ENCODE data around the gene CAMK1D.
A peak's percentile ranks its signal among the peaks of the same experiment; 100 is the strongest.

CAMK1D gene

DNA sequence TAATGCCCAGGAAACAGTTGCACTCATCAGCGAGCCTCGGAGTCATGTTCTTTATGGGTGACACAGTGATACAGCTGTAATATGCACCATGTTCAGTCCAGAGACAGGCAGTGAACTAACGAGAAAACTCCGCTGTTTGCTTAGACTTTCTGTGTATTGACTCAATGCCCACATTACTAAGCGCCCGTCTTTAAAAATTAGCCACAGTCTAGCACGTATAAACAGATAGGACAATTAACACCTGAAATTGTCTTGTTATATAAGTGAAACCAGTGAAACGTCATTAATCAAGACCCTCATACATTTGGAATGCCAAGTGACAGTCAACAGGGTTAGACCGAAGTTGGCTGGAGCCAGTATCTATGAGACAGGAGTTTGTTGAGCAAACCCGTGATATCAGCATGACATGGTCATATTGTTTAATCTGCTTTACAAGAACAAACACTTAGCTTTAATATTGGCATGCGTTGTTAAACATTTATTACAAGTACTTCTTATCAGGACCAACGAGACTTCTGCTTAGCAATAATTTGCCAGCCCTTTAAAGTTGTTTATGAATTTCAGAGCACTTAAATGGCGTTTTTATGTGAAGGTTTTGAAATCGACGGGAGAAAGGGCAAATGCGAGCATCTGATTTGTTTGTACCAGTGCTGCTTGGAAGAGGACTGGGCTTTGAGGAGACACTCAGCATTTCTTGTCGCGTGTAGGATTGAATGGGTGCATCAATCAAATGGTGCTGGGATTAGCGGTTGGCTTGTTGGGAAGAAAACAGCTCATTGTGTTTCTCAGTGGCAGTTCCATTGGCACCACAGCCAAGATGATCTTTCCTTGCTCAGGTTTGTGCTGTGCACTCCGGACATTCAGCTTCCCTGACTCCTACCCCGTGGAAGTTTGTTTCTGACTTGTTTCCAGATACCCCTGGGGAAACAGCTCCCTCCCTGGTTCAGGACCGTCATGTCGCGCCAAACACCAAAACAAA is 56.3 kb downstream of the CAMK1D start:
- DNase-seq = no peak

DNA sequence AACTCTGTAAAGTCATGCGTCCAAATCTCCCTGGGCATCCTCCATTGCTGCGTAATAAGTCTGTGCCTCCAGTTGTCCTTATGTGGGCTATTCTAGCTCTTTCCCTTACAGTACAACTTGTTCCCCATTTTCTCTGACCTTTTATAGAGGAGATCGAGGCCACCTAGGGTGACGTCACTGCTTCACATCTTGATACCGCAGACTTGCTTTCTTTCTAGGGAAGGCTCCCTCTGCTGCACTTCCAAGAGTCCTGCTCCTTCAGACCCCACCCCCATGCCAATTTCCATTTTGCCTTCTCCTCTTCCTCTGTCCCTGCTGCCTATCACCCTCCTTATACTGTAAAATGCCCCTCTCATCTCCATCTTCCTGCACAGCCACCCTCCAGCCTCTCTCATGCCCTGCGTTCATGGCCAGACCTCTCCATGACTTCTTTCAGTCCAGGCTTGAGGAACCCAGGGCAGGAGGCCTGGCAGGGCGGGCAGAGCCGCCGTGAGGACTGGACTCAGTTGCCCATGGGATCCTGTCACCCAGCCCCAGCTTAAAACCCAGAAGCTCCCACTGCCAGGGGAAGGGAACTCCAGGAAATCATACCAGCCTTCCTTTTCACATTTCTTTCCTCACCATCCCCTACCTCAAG is 57.5 kb downstream of the CAMK1D start:
- DNase-seq = no peak

DNA sequence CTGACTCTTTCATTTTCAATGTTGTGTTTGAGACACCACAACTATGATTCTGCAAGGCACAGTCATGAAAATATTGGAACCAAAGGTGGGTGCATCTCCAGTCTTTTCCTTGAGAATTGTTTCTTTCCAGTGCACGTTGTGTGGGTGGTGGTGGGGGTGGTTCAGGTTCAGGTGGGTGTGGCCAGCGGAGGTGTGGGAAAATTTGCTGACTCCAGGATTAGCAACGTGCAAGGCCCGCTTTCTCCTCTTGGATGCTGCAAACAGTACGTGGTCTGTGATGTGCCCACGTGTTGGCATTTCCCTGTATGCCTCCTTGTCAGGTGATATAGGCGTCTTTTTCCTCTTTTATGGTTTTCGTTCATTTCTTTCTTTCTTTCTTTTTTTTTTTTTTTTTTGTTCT is 59.1 kb downstream of the CAMK1D start:
- no peak for DNase-seq

DNA sequence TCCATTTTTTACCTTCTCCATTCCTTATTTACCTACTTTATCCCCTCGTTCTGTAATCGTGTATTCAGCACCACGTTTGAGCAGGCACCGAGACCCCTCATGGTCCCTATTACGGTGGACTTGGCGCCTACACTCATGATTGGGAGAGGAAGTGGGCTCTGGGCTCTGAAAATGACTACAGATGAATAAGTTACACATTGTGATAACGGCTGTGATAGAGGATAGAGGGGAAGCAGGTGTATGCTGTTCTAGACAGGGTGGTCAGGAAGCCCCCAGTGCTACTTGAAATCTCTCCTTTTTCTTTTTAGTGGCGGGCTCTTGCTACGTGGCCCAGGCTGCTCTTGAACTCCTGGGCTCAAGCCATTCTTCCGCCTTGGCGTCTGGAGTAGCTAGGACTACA is 59.8 kb downstream of the CAMK1D start:
- no peak for DNase-seq

DNA sequence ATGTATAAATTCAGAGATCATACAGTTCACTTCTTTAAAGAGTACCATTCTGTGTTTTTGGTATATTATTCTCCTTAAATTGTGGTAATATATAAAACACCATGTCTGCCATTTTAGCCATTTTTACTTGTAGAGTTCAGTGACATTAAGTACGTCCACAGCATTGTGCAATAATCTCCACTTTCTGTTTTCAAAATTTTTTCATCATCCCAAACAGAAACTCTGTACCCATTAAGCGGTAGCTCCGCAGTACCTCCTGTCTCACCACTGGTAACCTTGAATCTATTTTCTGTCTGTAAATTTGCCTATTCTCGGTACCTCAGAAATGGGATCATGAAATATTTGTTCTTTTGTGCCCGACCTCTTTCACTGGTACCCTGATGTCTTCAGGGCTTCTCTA is 60.3 kb downstream of the CAMK1D start:
- DNase-seq = no peak

DNA sequence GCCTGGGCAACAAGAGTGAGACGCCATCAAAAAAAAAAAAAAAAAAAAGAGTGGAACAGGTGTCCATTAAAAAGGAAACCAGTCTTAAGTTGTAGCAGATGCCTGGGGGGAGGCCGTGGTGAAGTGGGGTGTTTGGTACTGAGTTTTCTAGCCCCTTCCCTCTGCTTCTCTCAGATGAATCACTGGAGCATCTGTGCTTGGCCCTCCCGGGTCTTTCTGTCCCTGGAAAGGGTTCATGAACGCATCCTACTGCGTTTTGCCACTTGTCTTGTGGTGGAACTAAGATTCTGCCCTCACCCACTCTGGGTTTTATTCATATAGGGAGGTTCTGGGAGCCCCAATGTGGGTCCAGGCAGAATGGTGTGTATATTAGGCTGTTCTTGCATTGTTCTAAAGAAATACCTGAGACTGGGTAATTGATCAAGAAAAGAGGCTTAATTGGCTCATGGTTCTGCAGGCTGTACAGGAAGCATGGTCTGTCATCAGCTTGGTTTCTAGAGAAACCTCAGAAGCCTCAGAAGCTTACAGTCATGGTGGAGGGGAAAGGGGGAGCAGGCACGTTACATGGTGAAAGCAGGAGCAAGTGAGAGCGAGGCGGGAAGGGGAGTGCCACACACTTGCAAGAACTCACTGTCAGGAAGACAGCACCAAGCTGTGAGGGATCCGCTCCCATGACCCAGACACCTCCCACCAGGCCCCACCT is 63.5 kb downstream of the CAMK1D start:
- no peak for DNase-seq

DNA sequence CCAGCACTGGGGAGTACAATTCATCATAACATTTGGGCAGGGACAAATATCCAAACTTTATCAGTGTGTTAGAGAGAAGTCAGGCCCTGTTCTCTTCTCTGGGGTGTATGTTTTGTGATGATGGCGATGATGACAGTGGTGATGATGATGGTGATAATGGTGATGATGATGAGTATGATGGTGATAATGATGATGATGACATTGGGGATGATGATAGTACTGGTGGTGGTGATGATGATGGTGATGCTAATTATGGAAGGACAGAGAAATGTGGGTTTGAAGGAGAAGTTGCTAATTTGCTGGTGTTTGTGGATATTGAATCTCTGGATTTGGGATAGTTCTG is 64.0 kb downstream of the CAMK1D start:
- no peak for DNase-seq

DNA sequence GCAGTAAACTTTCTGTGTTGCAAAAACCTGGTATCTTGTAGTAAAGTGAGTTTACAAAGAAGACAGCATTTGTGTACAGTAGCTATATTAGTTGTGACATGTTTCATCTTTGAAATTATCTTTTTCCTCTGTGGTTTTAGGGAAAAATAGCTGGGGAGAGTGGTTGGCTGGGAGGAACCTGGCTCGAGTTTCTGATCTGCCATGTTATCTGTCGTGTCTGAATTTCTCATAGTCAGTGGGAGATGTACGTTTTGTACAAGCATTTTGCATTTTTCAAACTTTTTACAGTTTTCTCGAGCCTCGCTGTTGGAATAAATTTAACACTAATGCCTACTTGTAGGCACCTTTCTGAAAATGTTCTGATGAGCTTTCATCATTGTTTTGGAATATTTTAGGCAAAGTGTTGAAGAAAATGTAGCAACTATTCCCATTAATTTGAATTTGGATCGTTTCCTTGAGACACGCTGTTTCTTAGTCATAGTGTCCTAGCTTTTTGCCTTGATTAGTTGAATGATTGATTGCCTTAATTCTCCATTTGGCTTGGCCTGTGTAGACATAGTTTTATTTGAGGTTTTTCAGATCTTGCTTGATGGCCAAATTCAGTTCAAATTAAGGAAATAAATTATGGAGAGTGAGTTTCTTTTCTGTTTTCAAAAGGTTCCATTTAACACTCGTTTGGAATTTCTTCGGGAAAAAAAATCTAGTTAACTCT is 65.1 kb downstream of the CAMK1D start:
- no peak for DNase-seq

DNA sequence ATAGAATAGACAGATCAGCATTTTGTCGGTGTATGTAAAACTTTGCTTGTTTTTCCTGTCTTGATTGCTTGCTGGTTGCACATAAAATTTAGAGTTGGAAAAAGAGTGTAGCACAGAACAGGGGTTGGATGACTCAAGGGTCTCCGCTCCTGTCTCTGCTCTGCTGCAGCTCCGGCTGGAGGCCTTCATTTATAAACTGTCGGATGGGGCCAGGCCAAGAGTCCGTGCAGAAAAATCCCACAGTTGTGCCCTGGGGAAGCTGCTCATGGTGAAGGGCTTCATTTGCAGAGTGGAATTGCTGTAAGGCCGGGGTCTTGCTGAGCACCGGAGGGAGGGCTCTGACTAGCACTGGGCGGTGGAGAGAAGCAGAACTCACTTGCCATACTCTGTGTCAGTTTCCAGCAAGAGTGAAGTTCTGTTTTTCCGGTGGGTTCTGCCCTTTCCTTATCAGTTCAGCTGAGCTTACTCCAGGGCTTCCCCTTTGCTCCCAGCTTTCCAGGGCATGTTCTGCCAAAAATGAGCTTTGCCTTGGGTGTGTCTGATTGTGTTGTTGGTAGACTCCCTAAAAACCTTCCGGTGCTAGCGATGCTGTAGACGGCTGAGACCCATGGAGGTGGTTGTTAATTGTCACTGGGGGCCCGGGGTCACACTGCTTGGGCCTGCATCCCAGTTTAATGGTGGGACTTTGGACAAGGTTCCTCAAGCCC is 67.2 kb downstream of the CAMK1D start:
- peak; percentile 32 for DNase-seq

DNA sequence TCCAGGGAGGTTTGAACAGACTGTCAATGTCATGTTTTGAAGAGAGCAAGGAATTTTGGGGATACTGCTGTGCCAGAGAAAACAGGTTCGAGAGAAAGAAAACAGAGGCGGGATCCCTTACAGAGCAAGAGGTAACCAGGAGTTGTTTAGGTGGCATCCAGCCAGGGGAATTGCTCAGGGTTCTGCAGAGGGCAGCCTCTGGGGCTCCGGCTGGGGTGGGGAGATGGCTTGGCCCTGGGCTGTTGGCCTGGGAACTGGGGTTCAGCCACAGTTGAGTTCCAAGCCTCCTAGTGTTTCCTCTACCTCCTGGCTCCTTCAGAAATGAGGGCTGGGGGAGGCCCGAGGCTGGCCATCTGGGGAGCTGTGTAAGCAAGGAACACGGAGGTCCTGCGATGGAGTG is 68.0 kb downstream of the CAMK1D start:
- DNase-seq = no peak

DNA sequence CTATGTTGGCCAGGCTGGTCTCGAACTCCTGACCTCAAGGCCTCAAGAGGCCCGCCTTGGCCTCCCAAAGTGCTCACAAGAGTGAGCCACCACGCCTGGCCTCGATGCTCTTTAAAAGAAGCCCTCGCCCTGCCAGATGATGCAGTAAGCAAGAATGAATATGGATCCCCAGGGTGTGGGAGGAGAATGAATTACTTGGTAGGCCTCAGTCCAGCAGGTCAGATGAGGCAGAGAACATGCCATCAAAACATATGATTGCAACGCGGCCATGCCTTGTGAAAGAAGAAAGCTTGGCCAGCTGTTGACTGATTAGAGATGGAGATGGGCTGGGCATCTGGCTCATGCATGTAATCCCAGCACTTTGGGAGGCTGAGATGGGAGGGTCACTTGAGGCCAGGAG is 68.7 kb downstream of the CAMK1D start:
- DNase-seq = peak; percentile 30

DNA sequence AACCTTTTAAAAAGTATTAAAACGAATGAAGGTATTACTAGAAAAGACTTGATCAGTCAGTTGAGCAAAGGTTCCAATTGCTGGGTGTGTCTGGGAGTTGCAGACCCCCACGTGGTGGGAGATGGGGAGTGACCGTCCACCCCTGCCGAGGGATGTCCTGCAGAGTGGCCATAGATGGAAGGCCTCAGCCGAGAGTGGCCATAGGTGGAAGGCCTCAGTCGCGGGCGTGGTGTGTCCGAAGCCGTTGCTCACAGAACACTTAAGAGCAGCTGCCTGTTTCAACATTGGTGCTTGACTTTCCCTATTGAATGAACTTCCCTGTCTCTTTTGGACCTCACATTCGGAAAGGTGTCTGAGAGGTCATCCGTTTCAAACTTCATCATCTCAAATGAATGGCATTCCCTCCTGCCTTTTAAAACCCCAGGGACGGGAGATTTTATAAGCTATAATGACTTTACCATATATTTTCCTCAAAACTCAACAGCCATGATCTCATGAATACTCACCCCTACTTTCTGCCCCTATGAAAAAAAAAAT is 69.4 kb downstream of the CAMK1D start:
- DNase-seq = peak; percentile 38

DNA sequence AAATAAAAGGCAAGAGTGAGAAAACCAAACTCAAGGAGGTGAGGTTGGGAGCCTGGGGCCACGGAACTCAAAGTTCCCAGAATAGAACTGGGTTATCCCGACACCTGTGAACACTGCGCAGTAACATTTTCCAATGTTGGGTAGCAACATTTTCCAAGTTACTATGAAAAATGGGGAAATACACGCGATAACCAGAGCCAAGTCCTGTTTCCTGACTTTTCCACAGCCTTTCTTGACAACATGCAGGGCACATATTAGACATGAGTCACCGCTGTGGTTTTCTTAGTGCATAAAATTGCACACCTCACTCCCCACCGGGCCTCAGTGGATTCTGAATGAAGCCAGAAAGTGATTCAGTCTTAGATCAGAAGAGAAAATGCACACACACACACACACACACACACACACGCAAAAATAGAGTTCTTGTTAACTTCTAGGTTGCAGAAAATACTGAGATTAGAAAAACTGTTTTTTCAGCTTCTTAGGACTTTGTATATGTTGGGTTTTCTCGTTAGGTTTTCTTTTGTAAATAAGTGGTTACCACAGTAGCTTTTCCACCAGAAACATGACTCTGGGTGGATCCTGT is 70.0 kb downstream of the CAMK1D start:
- DNase-seq = peak; percentile 82

DNA sequence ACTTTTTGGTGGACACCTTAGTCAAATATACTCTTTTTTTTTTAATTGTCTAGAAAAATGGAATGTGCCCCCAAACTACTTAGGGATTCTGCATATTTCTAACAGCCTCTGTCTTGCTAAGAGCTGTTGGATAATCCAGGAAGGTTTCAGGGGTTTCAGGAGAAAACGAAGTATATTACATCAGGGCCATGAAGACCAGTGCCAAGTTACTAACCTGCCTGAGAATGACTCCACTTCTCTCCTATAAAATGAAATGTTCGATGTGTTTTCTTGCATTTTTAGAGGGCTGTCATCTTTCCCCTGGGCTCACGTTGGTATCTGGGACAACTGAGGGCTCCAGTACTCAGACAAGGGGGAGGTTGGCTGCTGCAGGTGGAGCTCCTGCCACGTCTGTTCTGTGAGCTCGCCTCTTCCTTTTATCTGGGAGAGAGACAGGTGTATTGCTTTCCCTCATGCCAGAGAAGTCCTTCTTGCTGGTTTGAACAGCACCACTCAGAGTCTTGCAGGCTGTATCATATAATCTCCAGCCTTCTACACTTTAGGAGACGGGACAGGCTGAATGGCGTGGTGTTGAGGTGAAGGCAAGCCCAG is 71.3 kb downstream of the CAMK1D start:
- no peak for DNase-seq

DNA sequence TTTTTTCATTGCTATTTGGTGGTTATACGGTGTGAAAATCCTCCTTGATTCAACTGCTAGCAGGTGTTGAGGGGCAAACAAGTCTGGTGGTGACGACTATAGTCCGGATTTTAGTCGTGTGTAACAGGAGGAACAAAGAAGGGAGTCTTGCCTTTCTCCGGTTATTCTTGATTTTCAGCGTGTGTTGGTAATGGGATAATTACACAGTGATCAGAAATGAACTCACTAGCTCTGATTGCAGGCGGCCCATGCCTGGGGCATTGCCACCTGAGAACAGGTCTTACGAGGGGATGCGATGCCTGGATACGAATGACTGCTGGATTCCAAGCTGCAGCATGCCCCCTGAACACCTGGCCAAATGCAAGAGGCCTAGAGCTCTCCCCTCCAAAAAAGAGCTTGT is 72.8 kb downstream of the CAMK1D start:
- no peak for DNase-seq

DNA sequence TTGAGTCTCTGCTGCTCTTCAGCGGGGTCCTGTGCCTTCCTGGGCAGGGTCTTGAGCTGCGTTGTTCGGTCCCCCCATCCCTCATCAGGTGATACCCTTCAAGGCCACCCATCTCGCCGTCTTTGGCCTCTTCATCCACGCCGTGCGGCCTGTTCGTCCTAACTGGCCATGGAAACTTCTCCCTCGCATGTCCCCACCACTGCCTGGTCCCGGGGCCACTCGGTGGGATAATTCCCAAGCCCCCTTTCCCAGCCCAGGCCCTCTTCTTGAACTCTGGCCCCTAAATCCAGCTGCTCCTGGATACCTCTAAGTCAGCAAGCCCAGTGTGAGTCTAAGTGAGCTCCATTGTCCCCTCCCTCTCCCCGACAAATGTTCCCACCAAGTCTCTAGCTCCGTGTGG is 74.5 kb downstream of the CAMK1D start:
- no peak for DNase-seq

DNA sequence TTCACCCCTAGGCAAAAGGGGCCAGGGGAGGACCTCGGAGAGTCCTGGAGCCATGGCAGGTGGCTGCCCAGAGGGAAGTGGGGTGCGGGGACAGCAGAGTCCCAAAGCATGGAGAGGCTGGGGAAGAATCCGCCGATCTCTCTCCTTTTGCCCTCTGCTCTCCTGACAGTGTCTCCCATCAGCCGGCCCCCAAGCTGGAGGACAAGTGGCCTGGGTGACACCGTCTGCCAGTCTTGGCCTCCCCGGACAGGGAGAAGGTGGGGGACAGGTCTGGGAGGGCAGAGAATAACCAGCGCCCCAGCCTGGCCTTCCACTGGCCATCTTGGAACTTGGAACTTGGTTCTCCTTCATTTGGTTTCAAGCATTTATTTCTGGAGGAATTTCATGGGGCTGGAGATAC is 77.9 kb downstream of the CAMK1D start:
- no peak for DNase-seq

DNA sequence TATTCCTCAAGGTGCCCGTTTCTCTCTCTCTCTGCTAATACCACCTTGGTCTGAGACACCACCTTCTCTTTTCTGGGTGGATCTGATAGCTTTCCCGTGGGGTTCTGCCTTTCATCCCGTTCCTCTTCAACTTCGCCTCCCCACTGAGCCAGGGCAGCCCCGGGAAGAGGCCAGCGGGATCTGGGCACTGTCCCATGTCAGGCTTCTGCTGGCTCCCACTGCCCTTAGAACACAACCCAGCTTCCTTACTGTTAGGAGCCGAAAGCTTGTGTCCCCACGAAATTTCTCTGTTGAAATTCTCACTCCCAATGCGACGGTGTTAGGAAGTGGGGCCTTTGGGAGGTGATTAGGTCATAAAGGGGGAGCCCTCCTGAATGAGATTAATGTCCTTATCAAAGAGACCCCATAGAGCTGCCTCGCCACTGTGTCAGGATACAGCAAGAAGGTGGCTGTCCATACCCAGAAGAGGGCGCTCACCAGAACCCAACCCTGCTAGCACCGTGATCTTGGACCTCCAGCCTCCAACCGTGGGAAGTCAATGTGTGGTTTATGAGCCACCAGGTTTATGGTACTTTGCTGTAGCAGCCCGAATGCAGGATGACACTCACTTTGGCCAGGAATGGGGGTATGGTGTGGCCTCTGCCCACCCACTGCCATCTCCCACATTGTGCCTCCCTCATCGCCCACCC is 79.2 kb downstream of the CAMK1D start:
- DNase-seq = no peak

DNA sequence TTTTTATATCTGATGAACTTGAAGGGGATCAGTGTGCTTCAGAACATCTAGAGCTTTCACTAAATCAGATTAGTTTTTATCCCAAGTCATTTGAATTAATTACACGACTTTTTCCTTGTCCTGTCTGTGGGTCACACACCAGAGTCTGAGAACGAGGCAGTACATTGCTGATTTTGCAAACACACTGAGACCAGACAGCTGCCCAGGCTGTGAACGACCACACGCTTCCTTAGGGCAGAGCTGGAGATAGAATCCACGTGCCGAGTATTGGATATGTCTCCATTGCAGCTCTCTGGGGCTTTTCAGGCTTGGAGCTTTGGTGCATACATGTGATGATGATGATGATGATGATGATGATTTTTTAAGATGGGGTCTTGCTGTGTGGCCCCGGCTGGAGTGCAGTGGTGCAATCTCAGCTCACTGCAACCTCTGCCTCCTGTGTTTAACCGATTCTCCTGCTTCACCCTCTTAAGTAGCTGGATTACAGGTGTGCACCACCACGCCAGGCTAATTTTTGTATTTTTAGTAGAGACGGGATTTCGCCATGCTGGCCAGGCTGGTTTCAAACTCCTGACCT is 81.1 kb downstream of the CAMK1D start:
- DNase-seq = no peak
